CD1c-positive myeloid dendritic cell (primary cell): Measurements from ENCODE around the gene CIBAR2.

ENCODE experiments used
- DNase-seq: peaks from one replicate; pipeline ENCODE4 v3.0.0-alpha.2; 2016; ENCODE audit errors: extremely low spot score

The CIBAR2 gene

GRCh38 chr16:85112364-85112763 lies at the start of gene CIBAR2:
Gene CIBAR2, minus strand, starts transcription at chr16:85112472. Its CDS starts 120 bp downstream, at chr16:85112352.
- peak; percentile 26 for DNase-seq

- no peak for DNase-seq
Measured at GRCh38 chr16:85159179-85159980, 47.1 kb upstream of the CIBAR2 start.

GRCh38 chr16:85158743-85159178 lies 46.5 kb upstream of the CIBAR2 start:
- no peak for DNase-seq

GRCh38 chr16:85157813-85158742 lies 45.8 kb upstream of the CIBAR2 start:
- peak; percentile 42 for DNase-seq

GRCh38 chr16:85157372-85157771 lies 45.1 kb upstream of the CIBAR2 start:
- no peak for DNase-seq

GRCh38 chr16:85156869-85157268 lies 44.6 kb upstream of the CIBAR2 start:
- DNase-seq = no peak

GRCh38 chr16:85156440-85156839 lies 44.2 kb upstream of the CIBAR2 start:
- no peak for DNase-seq

GRCh38 chr16:85153656-85154091 lies 41.4 kb upstream of the CIBAR2 start:
- DNase-seq = no peak

GRCh38 chr16:85153046-85153445 lies 40.8 kb upstream of the CIBAR2 start:
- DNase-seq = no peak

- no peak for DNase-seq
Measured at GRCh38 chr16:85152414-85153030, 40.2 kb upstream of the CIBAR2 start.

GRCh38 chr16:85151603-85152413 lies 39.5 kb upstream of the CIBAR2 start:
- DNase-seq = no peak

- no peak for DNase-seq
Measured at GRCh38 chr16:85151079-85151602, 38.9 kb upstream of the CIBAR2 start.

GRCh38 chr16:85150331-85150940 lies 38.2 kb upstream of the CIBAR2 start:
- no peak for DNase-seq

GRCh38 chr16:85149776-85150175 lies 37.5 kb upstream of the CIBAR2 start:
- DNase-seq = no peak

GRCh38 chr16:85148931-85149330 lies 36.7 kb upstream of the CIBAR2 start:
- no peak for DNase-seq

- DNase-seq = no peak
Measured at GRCh38 chr16:85146922-85147651, 34.8 kb upstream of the CIBAR2 start.

- DNase-seq = no peak
Measured at GRCh38 chr16:85146532-85146797, 34.2 kb upstream of the CIBAR2 start.

GRCh38 chr16:85145734-85146531 lies 33.7 kb upstream of the CIBAR2 start:
- DNase-seq = no peak

GRCh38 chr16:85145188-85145587 lies 32.9 kb upstream of the CIBAR2 start:
- no peak for DNase-seq
